DMS79 (cell line): ENCODE data around the gene SLC38A6.
A peak's percentile ranks its signal among the peaks of the same experiment; 100 is the strongest.

ENCODE experiments used
- DNase-seq: peaks from one replicate; lab custom pipeline; 2025; lab: John Stamatoyannopoulos, UW

The SLC38A6 gene

GRCh38 chr14:60981633-60982455 is 799 bp downstream of the SLC38A6 start:
- no peak for DNase-seq

GRCh38 chr14:60984196-60984595 is 3.2 kb downstream of the SLC38A6 start:
- no peak for DNase-seq

- DNase-seq, result no peak
Observed at GRCh38 chr14:60986500-60986899, 5.5 kb downstream of the SLC38A6 start.

GRCh38 chr14:60989599-60989998 is 8.6 kb downstream of the SLC38A6 start:
- no peak for DNase-seq

GRCh38 chr14:60998617-60999016 is 17.6 kb downstream of the SLC38A6 start:
- DNase-seq, result no peak

GRCh38 chr14:60999536-60999935 is 18.5 kb downstream of the SLC38A6 start:
- no peak for DNase-seq

- DNase-seq, result no peak
Observed at GRCh38 chr14:61003571-61003970, 22.5 kb downstream of the SLC38A6 start.

GRCh38 chr14:61019537-61019936 is 38.5 kb downstream of the SLC38A6 start:
- no peak for DNase-seq

GRCh38 chr14:61025251-61026223 is 44.5 kb downstream of the SLC38A6 start:
- DNase-seq, result peak; percentile 61

- no peak for DNase-seq
Observed at GRCh38 chr14:61026526-61026925, 45.5 kb downstream of the SLC38A6 start.

GRCh38 chr14:61031026-61031425 is 50.0 kb downstream of the SLC38A6 start:
- no peak for DNase-seq

- DNase-seq, result no peak
Observed at GRCh38 chr14:61033054-61033453, 52.0 kb downstream of the SLC38A6 start.

GRCh38 chr14:61033855-61034254 is 52.8 kb downstream of the SLC38A6 start:
- DNase-seq, result no peak

- DNase-seq, result peak; percentile 89
Observed at GRCh38 chr14:61034416-61035120, 53.5 kb downstream of the SLC38A6 start.

GRCh38 chr14:61037215-61037614 is 56.2 kb downstream of the SLC38A6 start:
- DNase-seq, result no peak

- no peak for DNase-seq
Observed at GRCh38 chr14:61041704-61042103, 60.7 kb downstream of the SLC38A6 start.

GRCh38 chr14:61042220-61042619 is 61.2 kb downstream of the SLC38A6 start:
- DNase-seq, result no peak

GRCh38 chr14:61043506-61043905 is 62.5 kb downstream of the SLC38A6 start:
- no peak for DNase-seq

GRCh38 chr14:61047021-61047420 is 66.0 kb downstream of the SLC38A6 start:
- no peak for DNase-seq

- DNase-seq, result no peak
Observed at GRCh38 chr14:61048640-61049039, 67.6 kb downstream of the SLC38A6 start.

- no peak for DNase-seq
Observed at GRCh38 chr14:61050417-61050816, 69.4 kb downstream of the SLC38A6 start.

- no peak for DNase-seq
Observed at GRCh38 chr14:61051051-61051450, 70.0 kb downstream of the SLC38A6 start.
